Fibroblast of peridontal ligament (primary cell): ENCODE data around the gene MXRA7.
"Not testable (repeated sequence)": the region's sequence is repeated elsewhere in the genome, so short reads cannot be mapped to it uniquely, and the experiment has no call there.

Experiments
- DNase-seq: peaks from one replicate; pipeline ENCODE4 v3.0.0-alpha.2; 2010; ENCODE audit errors: extremely low read depth

Gene MXRA7, protein sequence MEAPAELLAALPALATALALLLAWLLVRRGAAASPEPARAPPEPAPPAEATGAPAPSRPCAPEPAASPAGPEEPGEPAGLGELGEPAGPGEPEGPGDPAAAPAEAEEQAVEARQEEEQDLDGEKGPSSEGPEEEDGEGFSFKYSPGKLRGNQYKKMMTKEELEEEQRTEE

DNA sequence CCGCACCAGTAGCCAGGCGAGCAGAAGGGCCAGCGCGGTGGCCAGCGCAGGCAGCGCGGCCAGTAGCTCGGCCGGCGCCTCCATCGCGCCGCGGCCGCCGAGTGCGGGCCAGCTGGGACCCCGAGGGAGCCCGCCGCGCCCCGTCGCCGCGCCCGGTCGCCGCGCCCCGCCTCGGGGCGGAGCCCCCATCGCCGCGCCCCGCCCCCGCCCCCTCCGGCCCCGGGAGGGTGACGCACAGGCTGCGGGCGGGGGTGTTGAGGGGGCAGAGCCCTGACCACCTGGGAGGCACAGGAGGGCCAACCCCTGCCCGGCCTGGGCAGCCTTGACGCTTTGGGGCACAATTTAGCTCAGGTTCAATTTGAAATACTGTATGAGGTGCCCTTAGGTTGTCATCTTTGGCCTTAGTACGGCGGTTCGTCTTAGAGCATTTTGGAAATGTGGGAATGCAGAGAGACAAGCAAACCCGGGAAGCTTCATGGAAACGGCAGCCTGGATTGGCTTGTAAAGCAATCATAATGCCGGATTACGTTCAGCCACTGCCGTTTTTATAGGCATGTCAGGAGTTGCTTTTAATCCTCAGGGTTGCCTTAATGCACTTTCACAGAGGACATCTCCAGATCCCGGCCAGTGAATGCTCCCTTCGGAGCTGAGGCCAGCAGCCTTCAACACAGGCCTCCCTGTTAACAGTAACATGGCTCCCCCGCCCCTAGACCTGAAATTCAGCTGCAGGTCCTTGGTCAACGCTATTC is at the start of gene MXRA7:
Gene MXRA7, minus strand, starts transcription at position 103 of the 749 bp plus-strand sequence. Its CDS starts 19 bp downstream, at position 84.
- DNase-seq: peak; percentile 42

DNA sequence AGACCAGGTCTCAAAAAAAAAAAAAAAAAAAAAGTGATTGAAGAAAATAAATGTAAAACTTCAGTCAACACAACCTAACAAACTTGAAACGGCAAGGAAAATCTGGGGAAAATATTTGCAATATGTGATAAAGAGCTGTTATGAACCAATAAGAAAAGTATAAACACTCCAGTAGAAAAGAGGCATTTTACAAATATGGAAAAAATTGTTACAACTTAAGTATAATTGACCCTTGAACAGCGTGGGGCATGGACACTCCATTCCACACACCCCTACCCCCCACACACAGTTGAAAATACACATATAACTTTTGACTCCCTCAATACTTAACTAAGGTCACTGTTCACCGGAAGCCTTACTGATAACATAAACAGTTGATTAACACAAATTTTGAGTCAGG is 47.8 kb upstream of the MXRA7 start:
- DNase-seq: no peak

DNA sequence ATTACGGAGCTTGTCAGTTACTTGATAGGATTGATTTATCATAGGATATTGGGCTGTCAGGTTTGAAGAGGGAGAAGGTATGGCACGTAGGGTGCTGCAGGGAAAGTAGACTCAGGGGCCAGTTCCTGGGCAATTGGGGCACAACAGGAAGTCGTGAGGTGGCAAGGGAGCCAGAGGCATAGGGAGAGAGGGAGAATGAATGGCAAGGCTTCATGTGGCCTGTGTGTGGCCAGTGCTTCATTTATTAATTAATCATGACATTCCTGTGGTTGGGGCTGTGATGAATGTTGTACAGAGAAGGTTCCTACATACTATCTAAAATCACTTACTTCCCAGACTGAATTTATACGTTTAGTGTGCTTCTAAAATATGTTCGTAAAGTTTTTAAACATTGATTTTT is 46.5 kb upstream of the MXRA7 start:
- DNase-seq: no peak

DNA sequence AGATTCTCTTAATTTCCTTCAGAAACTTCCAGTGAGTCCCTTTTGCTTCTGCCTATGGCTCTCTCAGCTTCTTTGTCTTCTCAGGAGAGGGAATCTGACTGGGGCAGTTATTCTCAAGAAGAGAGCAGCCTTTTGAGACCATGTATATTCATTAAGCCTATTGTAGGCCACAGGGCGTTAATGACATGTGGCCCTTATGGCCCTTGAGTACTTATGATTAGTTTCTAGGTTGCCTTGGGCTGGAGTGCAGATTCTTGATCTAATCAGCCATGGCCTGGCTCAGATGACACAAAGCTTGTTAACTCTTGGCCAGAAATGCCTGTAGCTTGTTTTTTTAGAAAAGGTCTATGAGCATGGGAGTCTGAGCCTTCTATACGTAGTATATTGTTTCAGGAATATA is 44.5 kb upstream of the MXRA7 start:
- no peak for DNase-seq

DNA sequence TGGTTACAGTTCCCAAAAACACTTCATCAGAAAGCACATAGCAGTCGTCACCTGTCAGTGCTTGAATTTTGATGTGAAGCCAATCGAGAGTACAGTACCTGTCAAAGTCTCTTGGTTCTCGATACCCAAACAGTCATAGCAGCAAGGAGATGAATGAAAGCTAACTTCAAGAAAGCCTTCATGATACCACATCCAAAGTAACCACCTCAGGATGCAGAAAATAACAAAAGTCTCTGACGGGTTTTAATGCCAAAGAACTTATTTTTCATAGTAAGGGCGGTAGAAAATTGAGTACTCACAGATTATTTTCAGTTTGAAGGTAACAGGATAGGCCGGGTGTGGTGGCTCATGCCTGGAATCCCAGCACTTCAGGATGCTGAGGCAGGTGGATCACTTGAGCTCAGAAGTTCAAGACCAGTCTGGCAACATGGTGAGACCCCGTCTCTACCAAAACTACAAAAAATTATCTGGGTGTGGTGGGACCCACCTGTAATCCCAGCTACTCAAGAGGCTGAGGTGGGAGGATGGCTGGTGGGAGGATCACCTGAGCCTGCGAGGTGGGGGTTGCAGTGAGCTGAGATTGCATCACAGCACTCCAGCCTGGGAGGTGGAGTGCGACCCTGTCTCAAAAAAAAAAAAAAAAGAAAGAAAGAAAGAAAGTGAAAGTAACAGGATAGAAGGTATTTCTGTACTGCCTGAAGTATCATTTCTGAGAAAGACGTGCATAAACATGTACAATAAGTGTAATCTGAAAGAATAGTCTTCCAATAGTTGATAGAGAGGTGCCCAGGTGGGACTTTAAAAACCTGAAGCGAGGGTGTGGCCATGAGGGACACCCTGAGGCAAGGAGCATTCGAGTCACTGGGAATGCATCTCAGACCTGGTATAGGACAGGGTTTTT is 42.5 kb upstream of the MXRA7 start:
- no peak for DNase-seq

DNA sequence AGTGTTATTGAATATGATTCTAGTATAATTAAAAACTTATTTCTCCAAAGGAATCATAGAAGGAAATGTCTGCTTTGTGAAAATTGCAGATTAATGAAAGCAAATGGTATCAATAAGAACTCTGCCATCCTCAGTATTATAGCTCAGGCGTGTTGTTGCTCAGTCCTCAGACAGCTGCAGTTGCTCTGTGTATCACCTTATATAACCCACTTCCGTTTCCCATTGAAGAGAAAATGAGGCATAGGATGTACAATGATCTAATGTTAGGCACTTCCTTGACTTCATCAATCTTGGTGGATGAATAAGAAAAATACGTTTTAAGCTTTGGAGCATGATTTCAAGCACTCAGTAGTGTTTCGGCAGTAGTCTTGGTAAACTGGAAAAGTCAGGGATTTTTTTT is 41.2 kb upstream of the MXRA7 start:
- no peak for DNase-seq

GRCh38 chr17:76751416-76751993 is 40.7 kb upstream of the MXRA7 start:
- DNase-seq: no peak

DNA sequence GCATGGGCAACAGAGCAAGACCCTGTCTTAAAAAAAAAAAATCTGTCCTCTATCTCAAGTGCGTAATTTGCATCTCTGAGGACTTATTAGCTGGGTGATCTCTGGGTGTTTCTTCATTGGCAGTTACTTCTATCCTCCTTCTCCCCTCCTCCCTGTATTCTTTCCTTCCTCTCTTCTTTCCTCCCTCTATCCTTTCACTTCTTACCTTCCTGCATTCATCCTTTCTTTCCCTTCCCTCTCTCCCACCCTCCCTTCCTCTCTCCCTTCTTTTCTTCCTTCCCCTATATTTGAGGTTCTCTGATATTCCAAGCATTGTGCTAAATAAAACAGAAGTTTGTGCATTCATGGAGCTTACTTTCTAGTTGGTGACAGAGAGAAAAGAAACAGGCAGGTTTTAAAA is 37.9 kb upstream of the MXRA7 start:
- no peak for DNase-seq

- no peak for DNase-seq
These were observed 37.1 kb upstream of the MXRA7 start for GRCh38 chr17:76747716-76748363.

DNA sequence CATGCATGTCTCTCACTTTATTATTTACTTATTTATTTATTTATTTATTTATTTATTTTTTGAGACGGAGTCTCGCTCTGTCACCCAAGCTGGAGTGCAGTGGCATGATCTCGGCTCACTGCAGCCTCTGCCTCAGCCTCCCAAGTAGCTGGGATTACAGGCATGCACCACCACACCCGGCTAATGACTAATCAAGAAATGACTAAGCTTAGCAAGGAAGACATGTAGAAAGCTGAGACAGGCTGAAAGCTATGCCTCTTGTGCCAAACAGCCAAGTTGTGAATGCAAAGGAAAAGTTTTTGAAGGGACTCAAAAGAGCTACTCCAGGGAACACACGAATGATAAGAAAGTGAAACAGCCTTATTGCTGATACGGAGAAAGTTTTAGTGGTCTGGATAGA is 35.0 kb upstream of the MXRA7 start:
- DNase-seq: not testable (repeated sequence)

DNA sequence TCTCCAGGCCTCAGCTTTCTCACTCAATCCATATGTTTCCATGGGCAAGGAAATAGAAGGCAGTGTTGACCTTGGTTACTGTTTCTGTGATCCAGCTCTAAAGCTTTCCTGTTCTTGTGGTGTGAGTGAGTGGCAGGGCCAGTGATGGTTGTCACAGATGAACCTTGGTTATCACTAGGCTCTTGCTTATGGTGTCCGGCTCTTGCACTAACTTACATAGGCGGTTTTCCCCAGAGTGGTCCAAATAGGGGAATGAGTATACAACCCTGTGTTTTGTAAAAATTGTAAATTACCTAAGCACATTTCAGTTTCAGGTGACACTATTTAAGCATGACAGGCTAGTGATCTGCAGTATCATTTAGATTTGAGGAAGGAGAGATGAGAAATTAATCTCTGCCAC is 34.0 kb upstream of the MXRA7 start:
- DNase-seq: no peak

DNA sequence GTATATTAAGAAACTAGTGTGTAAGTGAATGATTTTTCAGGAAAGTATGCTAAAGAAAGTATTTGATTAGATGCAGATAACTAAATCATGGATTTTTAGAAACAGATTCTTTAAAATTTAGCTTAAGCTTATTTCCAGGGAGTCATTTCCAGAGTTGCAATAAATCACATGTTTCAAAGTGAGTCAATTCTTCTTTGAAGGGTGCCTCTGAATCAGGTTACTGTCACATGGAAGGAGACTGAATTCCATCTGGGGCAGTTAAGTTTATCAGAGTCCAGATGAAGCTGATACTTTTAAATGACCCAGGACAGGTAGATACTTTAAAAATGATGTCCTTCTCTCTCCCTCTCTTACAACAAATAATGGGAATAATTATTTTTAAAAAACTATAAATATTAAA is 32.2 kb upstream of the MXRA7 start:
- no peak for DNase-seq

DNA sequence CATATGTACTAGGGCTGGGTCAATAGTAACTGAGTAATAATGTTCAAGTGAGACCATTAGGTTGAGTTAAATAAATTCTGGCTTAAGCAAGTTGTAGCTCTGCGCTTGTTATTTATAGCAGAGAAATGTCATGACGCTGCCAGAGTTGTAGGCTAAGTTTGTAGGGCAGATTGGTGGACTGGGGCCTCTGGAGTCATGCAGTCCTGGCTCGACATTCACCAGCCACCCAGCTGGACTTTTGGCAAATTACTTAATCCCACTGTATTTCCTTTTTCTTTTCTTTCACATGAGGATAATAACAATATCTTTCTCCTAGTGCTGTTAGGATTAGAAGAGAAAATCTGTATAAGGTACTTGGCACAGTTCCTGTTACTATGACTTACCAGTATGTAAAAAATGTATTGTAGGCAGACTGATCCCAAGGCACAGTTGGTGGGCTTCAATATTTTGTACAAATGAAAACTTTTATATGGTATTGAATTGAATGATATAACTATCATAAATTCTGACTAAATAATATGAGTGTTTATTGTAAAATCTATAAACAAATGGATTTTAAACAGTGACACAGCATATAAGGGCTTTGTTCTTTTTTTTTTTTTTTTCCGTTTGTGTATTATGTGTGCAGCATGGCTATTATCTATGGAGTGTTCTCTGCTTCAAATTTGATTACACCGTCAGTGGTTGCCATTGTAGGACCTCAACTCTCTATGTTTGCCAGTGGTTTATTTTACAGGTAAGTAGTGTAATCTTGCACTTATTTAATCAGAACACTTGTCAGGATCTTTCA is 29.8 kb upstream of the MXRA7 start:
- no peak for DNase-seq

GRCh38 chr17:76739568-76740115 is 28.9 kb upstream of the MXRA7 start:
- not testable (repeated sequence) for DNase-seq

GRCh38 chr17:76738468-76738850 is 27.7 kb upstream of the MXRA7 start:
- no peak for DNase-seq

DNA sequence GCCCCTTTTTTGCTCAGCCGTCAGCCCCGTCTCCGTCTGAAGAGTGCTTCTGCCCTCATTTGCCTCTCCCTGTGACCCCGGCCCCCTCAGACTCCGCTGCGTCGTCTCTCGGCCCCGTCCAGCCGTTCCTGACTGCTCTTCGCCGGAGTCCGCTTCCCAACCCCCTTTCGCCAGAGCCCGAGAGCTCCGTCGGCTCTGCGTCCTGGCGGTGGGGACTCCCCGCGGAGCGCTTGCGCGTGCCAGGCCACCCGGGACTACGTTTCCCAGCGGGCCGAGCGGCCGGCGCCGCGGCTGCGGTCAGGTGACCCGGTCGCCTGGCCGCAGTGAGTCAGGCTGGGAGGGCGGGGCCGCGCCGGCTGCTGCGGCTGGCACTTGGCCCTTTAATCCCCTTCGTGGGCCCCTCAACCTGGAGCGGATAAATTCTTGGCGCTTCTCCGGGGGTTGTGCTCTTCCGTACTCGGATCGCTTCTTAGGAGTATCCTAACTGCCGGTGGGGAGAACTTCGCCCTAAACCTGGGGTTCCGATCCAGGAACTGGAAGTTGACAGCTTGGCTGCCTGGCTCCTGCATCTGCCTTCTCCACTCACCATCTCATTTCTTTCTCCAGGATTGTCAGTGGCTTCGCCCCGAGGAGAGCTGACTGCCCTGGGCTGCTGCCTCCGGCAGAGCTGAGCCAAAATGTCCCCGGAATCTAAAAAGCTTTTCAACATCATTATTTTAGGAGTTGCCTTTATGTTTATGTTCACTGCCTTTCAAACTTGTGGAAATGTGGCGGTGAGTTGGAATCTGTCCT is 27.1 kb upstream of the MXRA7 start, which contains the start of gene MFSD11:
Gene MFSD11, plus strand, starts transcription at position 444 of the 792 bp plus-strand sequence. Its CDS starts 234 bp downstream, at position 678.
- DNase-seq: peak; percentile 89

GRCh38 chr17:76737082-76737675 is 26.4 kb upstream of the MXRA7 start, which contains the start of gene SRSF2:
SRSF2 (minus strand) TSS chr17:76737331; CDS start chr17:76737160, 171 bp downstream.
- DNase-seq: peak; percentile 98

GRCh38 chr17:76736349-76737081 is 25.8 kb upstream of the MXRA7 start:
- peak; percentile 70 for DNase-seq
